Activated CD4-positive, alpha-beta T cell treated with anti-CD3 and anti-CD28 coated beads, Interleukin-2, Interleukin-6, amounts not matched to agents 100 ng/mL and 50 ng/mL, durations not matched to agents 16 hours and 8 hours (primary cell): ENCODE results near the gene ANKS1B.

ENCODE experiments used
- DNase-seq: peaks from one replicate; pipeline ENCODE4 v3.0.0-alpha.2; 2020

The ANKS1B gene

DNA sequence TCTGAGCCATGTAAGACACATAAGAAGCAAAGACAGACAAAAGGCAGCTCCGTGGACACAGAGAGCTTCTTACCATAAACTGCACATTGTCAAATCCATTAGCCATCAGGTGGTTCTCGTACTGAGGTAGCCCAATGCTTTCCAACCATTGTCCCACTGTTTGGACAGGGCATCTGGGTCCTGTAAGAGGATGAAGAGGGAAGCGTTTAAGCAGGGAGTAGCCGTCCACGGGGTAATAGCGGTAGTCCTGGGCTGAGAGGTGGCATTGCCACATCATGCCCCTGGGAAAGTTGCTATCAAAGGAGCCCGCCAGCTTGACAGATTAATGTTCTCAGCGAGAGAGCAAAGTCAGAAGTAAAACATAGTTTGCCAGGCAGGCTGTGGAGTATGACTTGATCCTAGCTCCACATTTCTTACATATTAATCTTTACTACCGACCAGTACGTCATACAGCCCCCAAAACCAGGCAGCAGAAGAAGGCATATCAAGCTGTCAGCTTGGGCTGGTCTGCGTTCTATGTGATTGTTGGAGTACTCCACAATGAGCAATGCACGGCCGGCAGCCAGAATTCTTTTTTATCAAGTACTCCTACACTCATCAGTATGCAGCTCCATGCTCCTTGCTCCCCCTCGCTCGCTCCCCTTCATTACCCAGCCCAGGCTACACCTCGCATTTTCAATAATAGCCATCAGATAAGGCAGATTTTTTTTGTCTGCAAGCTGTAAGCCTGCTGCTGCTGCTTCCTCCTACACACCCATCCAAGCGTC is 830.3 kb downstream of the ANKS1B start:
- DNase-seq, result no peak

DNA sequence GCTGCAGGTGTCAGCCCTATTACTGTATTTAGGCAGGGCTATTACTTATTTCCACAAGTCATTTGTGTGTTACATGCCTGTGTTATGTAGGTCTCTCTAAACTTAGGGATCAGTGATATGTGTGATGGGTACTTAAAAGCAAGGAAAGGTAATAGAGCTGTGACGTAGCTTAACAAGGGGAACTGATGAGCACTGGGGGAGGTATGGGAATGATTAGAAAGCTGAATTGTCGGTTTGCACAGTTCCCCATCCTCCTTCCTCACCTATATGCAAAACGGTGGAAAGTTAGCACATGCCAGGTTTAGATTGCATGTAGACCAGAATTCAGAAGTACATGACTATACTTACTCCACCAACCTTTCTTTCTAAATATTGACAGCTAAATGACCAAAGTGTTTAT is 831.4 kb downstream of the ANKS1B start:
- DNase-seq, result no peak

DNA sequence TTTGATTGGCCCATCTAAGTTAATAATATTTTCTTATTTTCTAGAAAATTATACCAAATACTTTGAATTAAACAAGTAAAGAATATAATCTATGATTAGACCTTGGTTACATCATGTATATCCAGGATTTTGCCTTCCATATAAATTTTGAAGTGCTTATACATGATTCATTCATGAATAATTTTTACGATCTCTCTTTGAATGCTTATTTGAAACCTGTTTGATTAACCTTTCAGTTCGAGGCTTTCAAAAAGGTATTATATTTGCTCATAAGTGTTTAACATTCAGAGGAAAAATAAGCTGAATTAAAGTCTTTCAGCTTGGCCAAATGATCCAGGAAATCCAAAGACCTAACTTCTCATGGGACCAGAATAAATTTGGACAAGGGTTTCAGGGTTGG is 832.4 kb downstream of the ANKS1B start:
- DNase-seq, result no peak

DNA sequence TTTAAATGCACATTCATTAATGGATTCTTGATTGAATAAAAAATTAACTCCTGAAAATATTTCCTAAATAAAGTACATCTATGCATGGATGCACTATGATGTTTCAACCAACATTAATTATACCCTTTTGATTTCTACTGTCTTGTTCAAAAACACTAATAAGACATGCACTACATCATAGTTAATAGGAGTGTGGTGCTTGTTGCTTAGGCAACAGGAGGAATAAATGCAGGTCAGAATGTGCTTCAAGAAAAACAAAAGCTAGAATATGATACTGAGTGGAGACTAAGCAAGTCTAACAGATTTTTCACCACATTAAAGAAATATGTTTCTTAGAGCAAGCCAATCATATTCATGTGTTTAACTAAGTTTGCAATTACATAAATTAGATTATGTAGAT is 833.0 kb downstream of the ANKS1B start:
- DNase-seq, result no peak

DNA sequence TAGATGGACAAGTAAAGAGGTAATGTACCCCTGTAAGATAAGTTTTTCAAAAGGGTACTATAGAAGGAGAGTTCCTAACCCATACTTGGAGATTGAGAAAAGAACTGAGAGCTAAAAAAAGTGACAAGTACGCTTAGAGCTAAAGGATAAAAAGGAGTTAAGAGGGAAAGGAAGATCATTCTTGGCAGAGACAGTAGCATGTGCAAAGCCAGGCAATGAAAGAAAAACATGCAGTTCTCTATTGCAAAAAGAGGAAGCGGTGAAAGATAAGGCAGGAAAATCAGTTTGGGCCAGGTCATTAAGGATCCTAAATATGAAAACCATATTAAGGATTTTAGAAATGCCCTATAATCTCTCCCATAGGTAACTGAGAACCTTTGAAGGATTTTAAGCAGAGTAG is 837.6 kb downstream of the ANKS1B start:
- no peak for DNase-seq

DNA sequence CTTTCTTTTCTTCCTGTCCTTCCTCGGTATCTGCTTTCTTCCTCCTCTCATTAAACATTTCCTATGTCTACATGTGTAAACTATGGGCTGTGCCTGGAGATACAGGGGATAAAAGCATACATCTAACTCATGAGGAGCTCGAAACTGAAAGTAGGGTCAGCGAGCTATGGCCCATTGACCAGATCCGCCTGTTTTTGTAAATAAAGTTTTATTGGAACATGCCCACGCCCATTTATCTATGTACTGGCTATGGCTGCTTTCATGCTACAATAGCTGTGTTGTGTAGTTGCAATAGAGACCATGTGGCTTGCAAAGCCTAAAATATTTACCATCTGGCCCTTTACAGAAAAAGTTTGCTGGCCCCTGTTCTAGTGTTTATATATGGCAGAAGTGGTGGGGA is 838.0 kb downstream of the ANKS1B start:
- no peak for DNase-seq

DNA sequence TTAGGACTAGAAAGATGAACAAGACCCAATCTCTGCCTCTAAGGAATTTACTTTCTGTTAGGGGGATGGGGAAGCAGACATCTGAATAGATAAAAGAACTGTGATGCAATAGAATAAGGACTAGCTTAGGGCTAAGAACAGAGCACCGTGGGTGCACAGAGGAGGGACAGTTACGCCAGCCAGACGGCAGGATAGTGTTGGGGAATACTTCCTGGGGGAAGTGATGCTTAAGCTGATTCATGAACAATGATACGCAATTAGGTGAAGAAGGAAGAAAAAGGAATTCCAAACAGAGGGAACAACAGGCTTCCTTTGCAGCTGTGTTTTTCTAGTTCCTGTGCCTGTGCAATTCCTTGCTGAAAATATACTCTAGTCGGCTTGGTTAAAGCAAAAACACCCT is 838.6 kb downstream of the ANKS1B start:
- DNase-seq, result no peak

DNA sequence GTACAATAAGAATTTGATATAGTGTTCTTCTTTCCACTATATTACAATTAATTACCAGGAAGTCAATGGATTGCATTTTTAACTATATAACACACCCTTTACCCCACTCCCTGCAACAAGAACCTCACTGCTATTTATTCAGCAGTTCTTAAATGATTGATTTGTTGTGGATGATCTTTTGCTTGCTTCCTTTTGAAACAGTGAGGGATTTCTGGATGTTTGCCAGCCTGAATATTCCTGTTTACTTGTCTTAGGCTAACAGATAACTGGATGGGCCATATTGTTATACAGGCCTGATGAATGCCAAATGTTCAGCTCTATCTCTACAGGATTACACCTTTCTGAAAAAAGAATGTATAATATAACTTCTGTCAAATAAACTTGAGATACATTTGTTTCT is 842.1 kb downstream of the ANKS1B start:
- no peak for DNase-seq

DNA sequence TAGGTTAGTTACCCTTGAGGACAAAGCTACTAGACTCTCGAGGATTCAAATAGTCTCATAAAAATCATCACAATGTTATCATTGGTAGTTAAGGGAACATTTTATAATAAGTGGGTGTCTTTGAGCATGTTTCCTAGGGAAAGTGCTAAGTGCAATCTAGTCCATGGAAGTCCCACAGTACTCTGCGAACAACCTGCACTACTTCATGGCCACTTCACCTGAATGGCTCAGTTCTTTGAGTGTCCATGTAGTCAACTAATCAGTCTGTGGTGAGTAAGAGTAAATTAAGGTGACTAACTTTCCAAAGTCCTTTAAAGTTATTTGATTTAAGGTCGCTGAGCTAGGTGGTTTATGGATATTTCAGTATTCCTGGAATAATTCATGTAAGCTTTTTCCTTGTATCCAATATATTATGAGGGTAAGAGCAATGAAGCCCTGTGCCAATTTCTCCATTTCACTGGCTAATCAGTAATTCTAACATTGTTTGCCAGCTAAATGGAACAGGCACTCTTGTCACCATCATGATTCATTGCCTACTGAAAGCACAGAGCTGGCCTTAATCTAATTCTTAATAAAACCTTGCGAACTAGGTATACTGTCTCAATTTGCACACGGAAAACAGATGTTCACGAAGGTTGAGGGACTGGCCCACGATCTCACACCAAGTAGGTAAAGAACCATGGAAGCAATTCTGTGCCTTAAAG is 844.6 kb downstream of the ANKS1B start:
- no peak for DNase-seq

DNA sequence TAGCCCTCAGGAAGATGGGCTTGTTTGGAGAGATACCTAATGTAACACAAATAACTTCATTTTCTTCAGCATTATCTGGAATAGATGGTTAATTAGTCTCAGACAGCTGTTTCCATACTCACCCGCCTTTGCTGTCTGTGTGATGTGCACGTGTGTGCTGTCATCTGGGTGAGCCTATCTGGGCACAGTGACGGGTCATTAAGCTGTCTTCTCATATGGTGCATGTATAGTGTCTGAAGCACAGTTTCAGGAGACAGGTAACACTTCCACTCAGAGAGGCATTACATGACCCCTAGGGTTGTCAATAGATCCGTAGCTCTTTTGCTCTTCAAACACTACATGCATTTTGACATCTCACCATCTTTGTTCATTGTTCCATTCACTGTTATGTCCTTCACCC is 846.3 kb downstream of the ANKS1B start:
- DNase-seq, result no peak

DNA sequence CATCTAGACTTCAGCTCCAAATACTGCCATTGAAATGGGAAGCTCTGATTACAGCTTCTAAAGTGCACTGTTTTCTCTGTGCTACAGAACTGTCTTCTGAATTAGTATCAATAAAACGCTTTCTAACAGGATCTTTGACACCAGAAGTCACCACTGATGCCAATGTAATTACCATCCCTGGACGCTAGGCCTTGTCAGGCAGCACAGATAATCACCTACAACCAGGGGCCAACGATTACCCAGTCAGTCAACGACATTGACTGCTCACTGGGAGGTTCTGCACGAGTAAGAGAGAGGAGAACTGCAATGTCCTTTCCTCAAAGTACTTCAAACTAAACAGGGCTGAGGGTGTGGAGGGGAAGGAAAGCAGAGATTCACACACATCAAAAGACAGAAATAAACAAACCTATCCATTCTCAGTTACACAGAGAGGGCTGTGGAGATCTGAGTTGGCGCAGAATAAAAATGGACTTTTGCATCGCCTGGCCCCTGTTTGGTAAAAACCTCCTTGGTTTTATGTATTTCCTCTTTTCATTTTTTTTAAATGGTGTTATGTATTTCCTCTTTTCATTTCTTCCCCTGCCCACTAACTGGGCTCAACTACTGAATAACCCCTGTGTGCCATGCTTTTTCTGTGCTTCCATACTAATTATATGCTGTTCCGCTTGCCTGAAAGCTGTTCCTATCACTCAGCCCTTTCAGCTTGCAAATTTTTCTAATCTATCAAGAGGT is 847.4 kb downstream of the ANKS1B start:
- DNase-seq, result no peak

DNA sequence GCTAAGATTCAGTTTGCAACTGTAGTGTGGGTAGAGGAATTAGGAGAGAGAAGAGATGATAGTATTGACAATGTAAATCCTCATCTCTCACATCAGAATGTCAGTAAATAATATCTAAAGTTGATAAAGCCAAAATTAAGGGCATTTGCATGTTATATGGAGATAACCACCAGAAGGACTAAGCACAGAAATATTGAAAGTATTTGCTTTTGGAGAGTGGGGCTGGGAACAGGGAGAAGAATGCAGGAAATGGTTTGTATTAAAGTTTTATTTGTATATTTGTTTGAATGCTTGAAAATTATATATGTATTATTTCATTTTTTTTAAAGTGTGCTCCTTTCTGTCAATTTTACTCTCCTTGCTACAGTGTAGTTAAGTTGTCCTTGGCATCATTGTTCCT is 848.2 kb downstream of the ANKS1B start:
- DNase-seq, result no peak

DNA sequence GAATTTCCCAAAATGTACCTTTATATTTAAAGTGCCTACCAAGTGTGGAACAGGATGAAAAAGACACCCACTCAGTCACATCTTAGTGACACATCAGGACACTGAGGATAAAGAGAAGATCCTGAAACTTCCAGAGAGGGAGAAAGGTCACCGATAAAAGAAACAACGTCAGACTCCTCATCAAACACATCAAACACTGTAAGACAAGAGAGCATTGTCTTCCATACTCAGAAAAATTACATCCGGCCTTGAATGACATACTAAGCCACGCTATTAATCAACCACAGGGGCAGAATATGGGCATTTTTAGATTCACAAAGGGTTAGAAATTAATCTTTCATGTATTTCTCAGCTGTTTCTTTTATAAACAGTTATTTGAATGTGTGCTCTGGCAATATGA is 849.4 kb downstream of the ANKS1B start:
- DNase-seq, result no peak

DNA sequence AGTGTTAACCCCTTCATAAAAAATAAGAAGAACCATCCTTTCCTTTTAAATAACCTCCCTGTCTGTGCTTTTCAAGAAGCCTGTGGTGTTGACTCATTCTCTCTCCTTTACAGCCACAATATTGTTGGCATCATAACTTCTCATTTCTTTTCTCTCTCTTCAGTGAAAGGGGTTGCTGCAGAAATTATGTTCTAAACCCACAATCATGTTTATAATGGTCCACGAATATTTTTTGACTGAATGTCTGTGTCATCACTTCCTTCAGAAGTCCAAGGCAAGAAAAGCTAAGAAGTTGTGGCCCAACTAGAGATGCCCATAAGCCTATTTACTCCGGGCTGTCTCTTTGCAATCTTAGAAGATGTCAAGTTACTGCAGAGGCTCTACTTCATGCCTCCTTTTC is 851.3 kb downstream of the ANKS1B start:
- DNase-seq, result no peak

DNA sequence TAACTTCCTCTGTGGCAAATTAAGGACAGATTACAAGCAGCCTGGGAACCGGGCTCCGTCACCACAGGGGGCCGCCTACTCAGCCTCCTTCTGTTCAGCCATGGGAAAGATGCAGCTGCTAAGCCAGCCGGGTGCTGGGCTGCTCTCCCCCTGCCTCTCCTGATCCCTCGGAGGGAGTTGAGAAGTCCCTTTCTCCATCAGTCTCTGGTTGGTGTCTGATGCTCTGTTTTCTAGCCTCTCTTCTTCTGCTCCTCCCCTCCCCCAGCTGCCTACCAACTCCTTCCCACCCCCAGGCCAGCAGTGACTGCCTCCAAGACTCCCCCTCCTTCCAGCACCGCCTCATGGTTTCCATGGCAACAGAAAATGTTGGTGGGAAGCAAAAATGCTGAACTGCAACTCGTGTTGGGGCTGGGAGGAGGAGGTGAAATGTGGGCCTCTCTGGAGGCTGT is 853.0 kb downstream of the ANKS1B start:
- DNase-seq, result no peak

DNA sequence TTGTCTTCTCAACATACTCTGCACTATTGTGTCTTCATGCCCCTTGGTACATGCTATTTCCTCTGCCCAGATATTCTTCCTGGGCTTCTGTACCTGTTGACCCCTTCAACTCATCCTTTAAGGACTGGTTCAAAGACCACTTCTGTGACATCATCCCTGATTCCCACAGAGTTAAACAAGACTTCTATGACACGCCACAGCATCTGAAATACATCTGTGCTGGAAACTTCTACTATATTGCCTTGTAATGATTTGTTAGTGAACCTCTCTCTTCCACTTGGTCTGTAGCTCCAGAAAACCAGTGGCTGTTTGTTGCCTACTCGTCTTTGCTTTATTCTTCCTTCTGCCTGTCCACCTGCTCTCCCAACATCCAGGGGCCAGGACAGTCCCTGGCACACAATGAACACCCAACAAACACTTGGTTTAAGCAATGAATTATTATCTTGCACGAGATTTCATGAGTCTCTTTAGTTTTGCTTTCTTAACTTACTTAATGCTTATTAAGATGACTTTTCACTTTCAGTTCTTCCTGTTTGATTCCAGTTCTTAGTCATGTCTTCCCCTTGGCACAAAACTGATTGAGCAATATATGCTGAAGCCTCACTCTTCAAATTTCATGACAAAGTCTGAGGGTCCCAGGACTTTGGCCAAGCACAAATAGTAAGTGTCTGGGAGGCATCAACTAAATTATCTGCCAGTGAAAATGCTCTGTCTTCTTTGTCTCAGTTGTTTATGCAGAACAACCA is 853.8 kb downstream of the ANKS1B start:
- peak; percentile 20 for DNase-seq

DNA sequence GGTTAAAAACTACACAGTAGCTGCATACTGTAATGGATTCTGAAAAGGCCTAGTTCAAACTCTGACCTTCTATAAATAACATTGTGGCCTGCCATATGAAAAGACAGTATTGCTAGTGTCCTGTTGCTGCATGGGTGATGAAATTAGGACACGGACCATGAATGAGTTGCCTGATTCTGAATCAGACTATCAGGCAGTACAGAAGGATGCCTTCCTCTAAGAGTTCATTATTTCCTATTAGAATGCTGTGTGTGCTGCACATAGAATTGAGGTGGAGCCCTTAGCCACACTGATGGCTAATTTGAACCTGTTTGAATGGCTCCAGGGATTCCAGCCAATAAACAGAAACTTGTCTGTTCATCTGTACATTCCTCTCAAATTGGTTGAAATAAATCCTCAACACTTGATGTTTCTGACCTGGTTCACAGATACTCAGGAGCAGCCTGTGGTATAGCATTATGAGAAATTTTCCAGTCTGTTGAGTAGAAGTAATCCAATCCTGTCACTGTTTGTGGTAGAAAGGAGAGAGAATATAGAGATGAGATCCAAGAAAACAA is 856.4 kb downstream of the ANKS1B start:
- DNase-seq, result no peak

DNA sequence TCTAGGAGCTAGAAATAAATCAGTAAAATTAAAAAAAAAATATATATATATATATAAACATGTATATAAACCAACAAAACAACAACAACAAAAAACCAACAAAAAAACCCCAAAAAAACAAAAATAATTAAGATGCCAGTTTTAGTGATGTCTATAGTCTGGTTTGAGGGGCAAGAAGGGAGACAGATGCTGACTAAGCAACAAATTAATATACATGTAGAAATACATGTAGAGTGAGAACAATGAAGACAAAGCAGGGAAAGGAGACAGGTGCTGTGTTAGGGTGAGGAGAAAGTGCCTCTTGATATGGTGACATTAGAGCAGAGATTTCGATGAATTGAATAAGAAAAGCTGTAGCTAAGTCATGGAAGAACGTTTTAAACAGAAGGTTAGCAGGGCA is 861.8 kb downstream of the ANKS1B start:
- no peak for DNase-seq

DNA sequence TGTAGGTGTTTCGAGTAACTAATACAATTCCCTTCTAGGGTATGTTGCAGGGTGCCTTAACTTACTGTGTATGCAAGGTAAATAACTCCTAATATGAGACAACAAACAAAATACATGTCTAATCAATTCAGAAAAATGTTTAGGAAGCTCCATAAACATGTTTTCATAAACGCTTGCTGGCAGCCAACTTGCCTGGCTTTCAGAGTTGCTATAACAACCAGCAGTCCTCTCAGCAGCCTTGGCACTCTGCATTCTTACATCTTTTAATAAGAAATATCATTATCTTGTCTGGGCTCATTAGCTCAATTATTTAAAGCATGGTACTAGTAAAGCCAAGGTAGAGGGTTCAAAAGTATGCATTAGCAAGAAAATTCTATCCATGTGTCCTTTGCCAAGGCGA is 862.2 kb downstream of the ANKS1B start:
- no peak for DNase-seq

DNA sequence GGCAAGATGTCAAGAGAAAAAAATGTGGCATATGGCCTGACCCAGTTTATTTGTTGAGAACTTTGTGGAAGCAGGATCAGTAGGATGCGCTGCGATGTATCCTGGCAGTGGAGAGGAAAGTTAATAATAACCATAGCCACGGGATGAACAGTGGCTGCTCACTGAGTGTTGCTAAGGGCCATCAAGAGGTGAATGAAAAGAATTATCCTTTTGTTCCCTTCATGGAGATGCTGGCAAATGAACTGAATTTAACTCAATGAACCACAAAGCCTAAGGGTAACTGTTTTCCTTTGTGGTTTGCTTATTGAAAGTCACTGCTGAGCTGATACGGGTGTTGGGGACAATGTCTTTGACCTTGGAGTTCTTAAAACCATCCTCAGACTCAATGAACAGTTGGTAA is 863.2 kb downstream of the ANKS1B start:
- DNase-seq, result no peak

DNA sequence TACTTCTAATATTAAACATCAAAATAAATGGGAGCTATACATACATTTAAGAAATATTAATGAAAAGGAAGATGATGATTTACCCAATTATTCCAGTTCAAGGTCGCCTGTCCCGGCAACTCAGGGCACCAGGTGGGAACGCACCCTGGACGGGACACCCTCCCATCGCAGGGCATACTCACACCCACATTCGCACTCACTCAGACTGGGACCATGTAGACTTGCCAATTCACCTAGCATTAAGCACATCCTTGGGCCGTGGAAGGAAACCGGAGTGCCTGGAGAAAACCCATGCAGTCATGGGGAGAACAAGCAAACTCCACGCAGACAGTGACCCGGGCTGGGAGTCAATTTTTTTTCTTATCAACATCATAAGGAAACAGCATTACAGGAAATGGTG is 864.8 kb downstream of the ANKS1B start:
- DNase-seq, result no peak

DNA sequence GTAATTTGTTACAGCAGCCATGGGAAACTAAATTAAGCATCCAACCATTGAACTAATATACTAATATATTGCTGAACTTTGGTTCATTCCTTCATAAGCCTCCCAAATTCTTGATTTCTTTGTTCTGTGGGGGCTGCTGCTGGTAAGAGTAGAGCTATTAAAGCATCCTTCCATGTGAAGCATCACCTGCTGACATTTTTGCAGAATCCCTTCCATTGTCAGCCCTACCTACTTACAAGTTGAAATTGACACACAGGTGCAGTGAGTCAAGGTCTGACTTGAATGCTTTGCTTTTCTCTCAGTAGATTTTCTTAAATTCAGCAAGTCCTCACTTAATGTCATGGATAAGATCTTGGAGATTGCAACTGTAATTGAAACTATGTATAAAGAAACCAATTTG is 865.3 kb downstream of the ANKS1B start:
- DNase-seq, result no peak

DNA sequence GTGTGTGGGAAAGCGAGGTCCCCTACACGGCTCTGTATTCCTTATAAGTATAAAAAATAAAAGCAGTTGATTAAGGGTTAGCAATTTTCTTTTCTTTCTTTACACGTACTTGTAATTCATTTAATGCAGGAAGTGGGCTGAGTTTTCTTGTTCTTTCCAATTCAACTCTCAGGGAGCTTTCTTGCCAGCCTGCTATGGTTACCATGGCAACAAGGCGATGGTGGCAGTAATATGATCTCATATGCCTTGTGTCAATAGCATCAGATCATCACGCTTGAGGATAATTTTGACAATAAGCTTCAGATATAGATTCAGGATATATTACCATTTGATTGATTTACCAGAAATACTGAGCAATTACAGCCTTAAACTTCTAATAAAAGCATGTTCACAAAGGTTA is 873.1 kb downstream of the ANKS1B start:
- no peak for DNase-seq
